GM19025 (cell line): Measurements from ENCODE around the gene GSTM1.

Experiments
- ATAC-seq: cut with Tn5 transposase; IDR thresholded peaks from one replicate; pipeline ENCODE4 v1.9.1; 2021; ENCODE audit warnings: mild to moderate bottlenecking, low read depth, moderate library complexity; ENCODE audit not compliant: unreplicated experiment

The GSTM1 gene

GRCh38 chr1:109722908-109723691 is 35.5 kb downstream of the GSTM1 start:
- ATAC-seq = no peak

- ATAC-seq = no peak
These were observed 37.3 kb downstream of the GSTM1 start for GRCh38 chr1:109724933-109725332.

- no peak for ATAC-seq
These were observed 37.9 kb downstream of the GSTM1 start for GRCh38 chr1:109725510-109725909.

- ATAC-seq = no peak
These were observed 38.4 kb downstream of the GSTM1 start for GRCh38 chr1:109726007-109726406.

GRCh38 chr1:109726728-109727373 is 39.2 kb downstream of the GSTM1 start:
- no peak for ATAC-seq

GRCh38 chr1:109728870-109729269 is 41.3 kb downstream of the GSTM1 start:
- ATAC-seq = no peak

- no peak for ATAC-seq
These were observed 43.0 kb downstream of the GSTM1 start for GRCh38 chr1:109730666-109731065.

GRCh38 chr1:109732390-109732881 is 44.8 kb downstream of the GSTM1 start:
- ATAC-seq = no peak

- no peak for ATAC-seq
These were observed 45.7 kb downstream of the GSTM1 start for GRCh38 chr1:109733236-109733870.

- peak; percentile 98 for ATAC-seq
These were observed 52.4 kb downstream of the GSTM1 start for GRCh38 chr1:109739738-109740614.

GRCh38 chr1:109740615-109741373 is 53.2 kb downstream of the GSTM1 start, which contains the start of gene GSTM3:
GSTM3 (minus strand) TSS chr1:109741038; CDS start chr1:109740287, 751 bp downstream.
- ATAC-seq = peak; percentile 13
